Thymus (tissue), 11 donors: Measurements from ENCODE around the gene FAM124A. TPM values are rescaled to one million over a fixed set of nuclear protein-coding genes. Genes with fewer than 3 reads are reported as not detected.

Experiments
- DNase-seq, 9 donors: peaks; one replicate each; pipeline ENCODE4 v3.0.0-alpha.2; 2013; ENCODE audit warnings: low spot score in 9 of 9, low read depth in 6 of 9, missing footprints in 1 of 9
- H3K27ac ChIP-seq, 2 donors: one replicate each; pipeline ENCODE4 v1.5.1; 2013; ENCODE audit warnings: control low read depth in 1 of 2, low read depth in 1 of 2, low read length in 1 of 2, mild to moderate bottlenecking in 1 of 2, moderate library complexity in 1 of 2
- H3K27me3 ChIP-seq, 2 donors: one replicate each; pipeline ENCODE4 v1.5.1; 2013; ENCODE audit warnings: low read length in 1 of 2; ENCODE audit not compliant: control insufficient read depth in 2 of 2, insufficient read depth in 1 of 2
- H3K36me3 ChIP-seq, 2 donors: one replicate each; pipeline ENCODE4 v1.5.1; 2013; ENCODE audit warnings: low read length in 1 of 2, mild to moderate bottlenecking in 1 of 2, moderate library complexity in 1 of 2; ENCODE audit not compliant: control insufficient read depth in 2 of 2, insufficient read depth in 2 of 2
- H3K4me1 ChIP-seq, 2 donors: one replicate each; pipeline ENCODE4 v1.5.1; 2013; ENCODE audit warnings: low read length in 2 of 2; ENCODE audit not compliant: control insufficient read depth in 2 of 2, insufficient read depth in 2 of 2
- H3K4me3 ChIP-seq, 2 donors: one replicate each; pipeline ENCODE4 v1.5.1; 2013; ENCODE audit warnings: low read length in 2 of 2, control low read depth in 1 of 2, mild to moderate bottlenecking in 1 of 2
- H3K9me3 ChIP-seq, 2 donors: one replicate each; pipeline ENCODE4 v1.5.1; 2013; ENCODE audit warnings: low read length in 1 of 2, mild to moderate bottlenecking in 1 of 2; ENCODE audit not compliant: control insufficient read depth in 2 of 2, insufficient read depth in 1 of 2
- WGBS: extraction: QIAGEN DNeasy Blood & Tissue Kit; methylation state at CpG from one replicate; pipeline ENCODE4 v1.1.7; 2013; 5-methylcytosine and 5-hydroxymethylcytosine counted together
- polyA plus RNA-seq: library from polyadenylated mRNA; stranded (reverse); fragments of 200-250 nt; gene quantifications from one replicate; pipeline ENCODE4 v1.2.3, GENCODE V29; 2013
- total RNA-seq: library from RNA; stranded (reverse); fragments of 120-200 nt; gene quantifications from one replicate; pipeline ENCODE4 v1.2.4, GENCODE V29; 2013
- donor health status: healthy.

The FAM124A gene
- total and polyA plus RNA-seq, 2 donors, result 3.0 to 5.2 TPM

DNA sequence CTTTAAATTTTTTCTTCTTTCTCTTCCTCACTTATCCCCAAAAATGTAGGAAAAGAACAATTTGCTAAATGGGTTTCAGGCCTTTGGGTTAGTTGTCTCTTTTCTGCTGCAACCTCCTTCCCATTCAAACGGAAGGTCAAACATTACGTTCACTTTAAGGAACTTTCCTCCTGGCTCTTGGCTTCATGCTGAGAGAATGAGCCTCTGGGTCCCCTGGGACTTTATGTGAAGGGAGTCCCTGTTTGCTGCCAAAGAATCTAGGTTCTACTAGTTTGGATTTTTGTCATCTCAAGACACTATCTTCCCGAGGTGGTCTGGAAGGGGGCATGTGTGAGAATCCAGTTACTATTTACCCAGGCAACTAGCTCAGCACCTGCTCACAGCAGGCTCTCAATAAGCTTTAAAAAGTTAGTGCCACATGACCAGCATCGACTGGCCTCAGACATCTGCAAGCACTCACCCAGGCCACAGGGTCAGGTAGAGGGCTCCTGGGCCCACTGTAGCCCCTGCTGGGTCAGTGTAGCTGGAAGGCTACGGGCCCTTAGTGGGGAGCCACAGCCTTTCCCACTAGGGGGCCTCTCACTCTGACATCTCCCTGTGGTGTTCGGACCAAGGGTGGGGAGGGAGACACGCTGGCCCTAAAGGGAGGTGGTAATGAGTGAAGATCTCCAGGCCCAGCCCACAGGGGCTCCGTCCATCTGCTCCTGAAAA is 40.5 kb downstream of the FAM124A start:
- no peak for DNase-seq
- Histone ChIP-seq H3K36me3 (no peaks in the 10 kb centered on the region), H3K27me3 (no peaks in the 10 kb centered on the region), H3K4me3 (no peak overlapping the region), H3K4me1 (no peaks in the 10 kb centered on the region), H3K27ac (no peak overlapping the region), H3K9me3 (no peaks in the 10 kb centered on the region)
- 96% methylated on average over 8 of the region's 8 CpGs for WGBS

DNA sequence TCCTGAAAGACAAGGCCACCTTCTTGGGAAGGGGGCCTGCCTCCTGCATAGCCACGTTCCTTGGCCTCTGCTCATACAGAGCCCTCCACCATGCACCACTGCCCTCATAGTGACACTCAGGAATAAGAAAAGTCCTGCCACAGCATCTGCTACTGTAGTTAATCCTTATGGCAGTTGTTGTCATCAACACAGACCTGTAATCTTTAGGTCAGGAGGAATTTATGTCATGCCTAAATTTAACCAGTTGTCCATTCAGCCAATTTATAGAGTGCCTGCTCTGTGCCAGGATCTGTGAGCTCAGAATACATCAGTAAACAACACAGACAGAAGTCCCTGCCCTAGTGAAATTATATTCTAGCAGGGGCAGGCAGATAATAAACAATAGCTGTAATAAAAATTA is 44.4 kb downstream of the FAM124A start:
- no peak overlapping the region for H3K4me3 ChIP-seq
- WGBS, result 96% methylated on average over 1 of the region's 1 CpG
- no peaks in the 10 kb centered on the region for H3K4me1 ChIP-seq
- no peaks in the 10 kb centered on the region for H3K9me3 ChIP-seq
- no peak overlapping the region for H3K27ac ChIP-seq
- H3K27me3 ChIP-seq, result no peaks in the 10 kb centered on the region
- no peak for DNase-seq
- H3K36me3 ChIP-seq, result no peaks in the 10 kb centered on the region

DNA sequence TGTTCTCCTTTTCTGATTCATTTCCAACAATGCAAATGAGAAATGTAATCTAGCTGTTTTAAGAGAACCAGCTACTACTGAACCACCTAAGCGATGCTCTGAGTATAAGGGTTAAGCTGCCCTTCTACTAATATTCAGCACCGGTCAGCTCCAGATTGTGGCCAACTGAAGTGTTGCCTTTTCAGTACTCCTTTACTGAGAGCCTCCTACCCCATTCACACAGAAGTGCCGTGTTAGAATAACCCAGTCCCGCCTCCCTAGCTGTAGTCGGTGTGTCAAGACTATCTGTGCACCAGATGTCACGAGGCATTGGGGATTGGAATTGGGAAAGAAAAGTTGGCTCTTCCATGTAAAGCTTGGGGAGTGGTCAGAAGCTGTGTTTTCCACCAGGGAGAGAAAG is 45.4 kb downstream of the FAM124A start:
- WGBS, result 97% methylated on average over 6 of the region's 6 CpGs
- no peaks in the 10 kb centered on the region for H3K9me3 ChIP-seq

DNA sequence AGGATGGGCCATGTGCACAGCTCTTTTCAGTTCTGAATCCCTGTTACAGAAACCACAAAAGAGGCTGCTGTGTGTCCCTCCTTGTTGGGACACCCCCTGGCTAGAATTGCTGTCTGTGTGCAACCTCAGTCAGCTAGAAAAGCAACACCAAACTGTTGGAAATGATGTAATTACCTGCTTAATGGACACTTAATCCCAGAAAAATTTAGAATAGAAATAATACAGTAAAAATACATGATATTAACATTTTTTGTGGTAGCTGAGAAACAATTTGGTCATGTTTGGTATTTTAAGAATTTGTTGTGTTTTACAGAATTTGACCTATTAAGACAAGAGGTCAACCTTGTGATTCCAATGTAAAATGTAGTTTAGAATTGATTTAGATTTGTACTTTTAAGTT is 46.8 kb downstream of the FAM124A start:
- H3K27me3 ChIP-seq, result no peaks in the 10 kb centered on the region
- no peak overlapping the region for H3K27ac ChIP-seq
- H3K4me1 ChIP-seq, result no peaks in the 10 kb centered on the region
- H3K4me3 ChIP-seq, result no peak overlapping the region
- DNase-seq, result no peak
- H3K36me3 ChIP-seq, result no peaks in the 10 kb centered on the region
- H3K9me3 ChIP-seq, result no peaks in the 10 kb centered on the region

More for the DNA sequence above, 45.4 kb downstream of the FAM124A start:
- no peaks in the 10 kb centered on the region for H3K36me3 ChIP-seq
- no peak for DNase-seq
- no peaks in the 10 kb centered on the region for H3K27me3 ChIP-seq
- H3K4me1 ChIP-seq, result no peaks in the 10 kb centered on the region
- no peak overlapping the region for H3K27ac ChIP-seq
- no peak overlapping the region for H3K4me3 ChIP-seq

DNA sequence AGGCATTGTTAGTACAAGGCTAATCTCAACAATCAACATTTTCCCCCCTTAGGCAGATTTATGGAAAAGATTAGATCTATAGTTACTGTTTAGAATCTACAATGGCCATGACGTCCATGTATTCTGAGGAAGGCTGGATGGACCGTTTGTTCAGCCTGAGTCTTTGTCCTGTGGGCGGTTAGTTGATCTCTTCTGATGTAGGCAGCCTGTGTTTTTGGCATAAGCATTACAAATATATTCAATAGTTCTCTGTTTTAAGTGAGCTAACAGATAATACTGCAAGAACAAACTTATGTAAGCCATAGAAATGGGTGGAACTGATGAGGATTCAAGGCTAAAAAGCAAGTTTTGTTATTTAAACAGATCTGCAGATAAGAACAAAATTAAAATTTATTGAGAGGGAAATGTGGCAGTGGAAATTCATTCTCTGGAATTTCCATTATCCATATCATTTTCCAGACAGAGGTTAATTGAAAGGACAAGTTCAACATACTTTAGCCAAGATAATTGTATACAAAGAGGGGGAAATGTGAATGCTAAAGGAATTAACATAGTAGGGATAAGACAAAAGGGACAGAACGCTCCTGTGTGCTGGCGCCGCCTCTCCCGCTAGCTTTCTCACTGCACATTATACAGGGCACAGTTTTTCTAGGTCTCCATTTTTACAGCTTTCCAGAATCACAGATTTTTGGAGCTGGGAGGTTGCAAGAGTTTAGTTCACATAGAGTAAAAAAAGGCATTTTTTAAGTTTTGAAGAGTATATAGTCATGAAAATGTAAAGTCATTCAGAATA is 48.6 kb downstream of the FAM124A start:
- DNase-seq, result no peak
- Histone ChIP-seq H3K9me3 (no peaks in the 10 kb centered on the region), H3K27ac (no peak overlapping the region), H3K4me1 (no peaks in the 10 kb centered on the region), H3K4me3 (no peak overlapping the region), H3K27me3 (no peaks in the 10 kb centered on the region), H3K36me3 (no peaks in the 10 kb centered on the region)
- 96% methylated on average over 7 of the region's 7 CpGs for WGBS

DNA sequence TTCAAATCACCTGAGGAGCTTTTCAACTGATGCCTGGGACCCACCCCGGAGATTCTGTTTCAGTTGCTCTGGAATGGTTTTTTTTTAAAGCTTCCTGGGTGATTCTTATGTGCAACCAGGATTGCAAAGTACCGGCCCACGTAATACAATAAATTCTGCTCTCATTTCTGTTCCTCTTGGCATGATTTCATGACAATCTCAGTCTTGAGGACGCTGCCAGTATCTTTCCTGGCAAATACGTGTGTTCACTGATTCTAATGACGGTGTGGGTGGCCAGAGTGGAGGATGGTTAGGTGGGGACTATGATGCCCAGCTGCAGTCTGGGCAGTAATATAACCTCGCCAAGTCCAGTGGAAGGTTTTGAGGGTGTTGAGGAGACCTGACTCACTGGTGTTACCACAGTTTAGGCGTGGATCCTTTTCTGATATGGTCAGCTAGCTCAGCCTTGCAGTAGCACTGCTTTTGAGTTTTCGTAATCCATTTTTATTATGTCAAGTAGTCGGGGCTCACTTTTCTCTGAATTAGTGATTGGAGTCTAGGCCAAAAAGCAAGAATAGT is 49.4 kb downstream of the FAM124A start:
- Histone ChIP-seq H3K4me3 (no peak overlapping the region), H3K4me1 (no peaks in the 10 kb centered on the region), H3K9me3 (no peaks in the 10 kb centered on the region), H3K27me3 (no peaks in the 10 kb centered on the region), H3K36me3 (no peaks in the 10 kb centered on the region), H3K27ac (no peak overlapping the region)
- 95% methylated on average over 10 of the region's 10 CpGs for WGBS
- DNase-seq, result no peak

DNA sequence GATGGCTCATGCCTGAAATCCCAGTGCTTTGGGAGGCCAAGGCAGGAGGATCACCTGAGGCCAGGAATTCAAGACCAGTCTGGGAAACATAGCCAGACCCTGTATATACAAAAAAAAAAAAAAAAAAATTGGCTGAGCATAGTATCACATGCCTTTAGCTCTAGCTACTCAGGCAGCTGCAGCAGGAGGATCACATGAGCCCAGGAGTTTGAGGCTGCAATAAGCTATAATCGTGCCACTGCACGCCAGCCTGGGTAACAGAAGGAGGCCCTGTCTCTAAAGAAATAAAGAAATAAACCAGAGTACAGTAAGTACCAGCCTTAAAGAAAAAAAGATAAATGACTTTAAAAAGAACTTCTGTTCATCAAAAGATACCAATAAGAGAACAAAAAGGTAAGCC is 52.9 kb downstream of the FAM124A start:
- H3K9me3 ChIP-seq, result no peaks in the 10 kb centered on the region
- no peaks in the 10 kb centered on the region for H3K4me1 ChIP-seq
- no peaks in the 10 kb centered on the region for H3K27me3 ChIP-seq
- H3K36me3 ChIP-seq, result no peaks in the 10 kb centered on the region
- H3K4me3 ChIP-seq, result no peak overlapping the region
- 93% methylated on average over 2 of the region's 2 CpGs for WGBS
- H3K27ac ChIP-seq, result no peak overlapping the region
- DNase-seq, result no peak

DNA sequence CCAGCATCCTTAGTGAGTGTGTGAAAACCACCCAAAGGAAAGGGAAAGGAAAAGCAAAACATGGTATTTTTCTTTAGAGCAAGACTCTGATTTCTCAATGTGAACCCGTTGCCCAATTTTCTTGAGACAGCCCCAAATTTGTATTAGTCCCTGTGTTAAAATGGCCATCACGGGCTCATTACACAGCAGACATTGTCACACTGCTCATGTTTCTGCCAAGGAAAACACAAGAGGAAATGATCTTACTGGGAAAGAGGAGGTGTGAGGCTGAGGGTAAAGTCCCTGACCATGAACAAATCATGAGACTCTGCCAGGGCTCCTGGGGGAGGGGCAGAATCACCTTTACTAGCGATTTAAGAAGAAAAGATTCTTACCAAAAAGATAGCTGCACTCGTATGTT is 54.4 kb downstream of the FAM124A start:
- WGBS, result 71% methylated on average over 4 of the region's 4 CpGs
- Histone ChIP-seq H3K9me3 (no peaks in the 10 kb centered on the region), H3K27me3 (no peaks in the 10 kb centered on the region), H3K4me3 (no peak overlapping the region), H3K4me1 (no peaks in the 10 kb centered on the region), H3K27ac (no peak overlapping the region), H3K36me3 (no peaks in the 10 kb centered on the region)
- peak in 1 of 9 donors; percentile 13 for DNase-seq

DNA sequence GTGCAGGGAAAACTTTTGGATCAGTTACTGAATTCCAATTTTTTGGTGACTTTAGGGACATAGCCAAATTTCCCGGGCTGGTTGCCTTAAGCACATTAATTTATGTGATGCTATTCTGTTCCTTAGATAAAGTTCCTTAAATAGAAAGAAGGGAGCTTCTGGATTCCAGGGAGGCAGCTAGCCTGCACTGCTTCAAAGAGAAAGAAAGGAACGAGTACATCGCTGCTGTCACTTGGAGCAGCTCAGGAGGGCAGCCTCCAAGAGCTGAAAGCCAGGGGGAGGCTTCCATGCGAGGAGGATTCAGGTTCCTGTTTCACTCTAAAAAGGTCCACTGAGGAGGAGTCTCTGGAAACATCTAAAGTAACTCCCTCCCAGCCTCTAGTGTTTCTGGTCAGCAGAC is 55.7 kb downstream of the FAM124A start:
- 95% methylated on average over 4 of the region's 4 CpGs for WGBS
- H3K4me1 ChIP-seq, result no peaks in the 10 kb centered on the region
- no peak for DNase-seq
- no peak overlapping the region for H3K27ac ChIP-seq
- H3K36me3 ChIP-seq, result no peaks in the 10 kb centered on the region
- H3K9me3 ChIP-seq, result no peaks in the 10 kb centered on the region
- no peak overlapping the region for H3K4me3 ChIP-seq
- no peaks in the 10 kb centered on the region for H3K27me3 ChIP-seq
